GM19395 (cell line): ENCODE data around the gene ZNF644.

Source experiments
- ATAC-seq: cut with Tn5 transposase; IDR thresholded peaks from one replicate; pipeline ENCODE4 v1.9.1; 2021; ENCODE audit warnings: mild to moderate bottlenecking, moderate library complexity; ENCODE audit not compliant: unreplicated experiment

The ZNF644 gene

DNA sequence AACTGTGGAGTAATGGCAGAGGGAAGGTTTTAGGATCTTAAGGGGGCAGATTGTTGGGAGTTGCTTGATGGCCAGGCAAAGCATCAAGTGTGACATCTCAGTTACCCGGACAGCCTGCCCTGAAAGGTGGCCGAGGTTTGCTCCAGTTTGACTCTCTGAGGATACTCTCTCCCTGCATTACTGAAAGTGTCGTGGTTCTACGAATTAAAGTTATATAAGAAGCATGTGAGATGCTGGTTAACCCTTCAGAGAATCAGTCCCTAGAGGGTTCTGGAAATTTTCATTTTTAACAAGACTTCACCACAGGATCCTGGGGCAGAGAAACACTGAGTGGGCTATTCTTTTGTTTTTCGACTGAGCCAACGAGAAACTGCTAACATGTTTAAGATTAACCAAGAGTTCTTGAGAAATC lies 689 bp upstream of the ZNF644 start:
- ATAC-seq = peak; percentile 4

DNA sequence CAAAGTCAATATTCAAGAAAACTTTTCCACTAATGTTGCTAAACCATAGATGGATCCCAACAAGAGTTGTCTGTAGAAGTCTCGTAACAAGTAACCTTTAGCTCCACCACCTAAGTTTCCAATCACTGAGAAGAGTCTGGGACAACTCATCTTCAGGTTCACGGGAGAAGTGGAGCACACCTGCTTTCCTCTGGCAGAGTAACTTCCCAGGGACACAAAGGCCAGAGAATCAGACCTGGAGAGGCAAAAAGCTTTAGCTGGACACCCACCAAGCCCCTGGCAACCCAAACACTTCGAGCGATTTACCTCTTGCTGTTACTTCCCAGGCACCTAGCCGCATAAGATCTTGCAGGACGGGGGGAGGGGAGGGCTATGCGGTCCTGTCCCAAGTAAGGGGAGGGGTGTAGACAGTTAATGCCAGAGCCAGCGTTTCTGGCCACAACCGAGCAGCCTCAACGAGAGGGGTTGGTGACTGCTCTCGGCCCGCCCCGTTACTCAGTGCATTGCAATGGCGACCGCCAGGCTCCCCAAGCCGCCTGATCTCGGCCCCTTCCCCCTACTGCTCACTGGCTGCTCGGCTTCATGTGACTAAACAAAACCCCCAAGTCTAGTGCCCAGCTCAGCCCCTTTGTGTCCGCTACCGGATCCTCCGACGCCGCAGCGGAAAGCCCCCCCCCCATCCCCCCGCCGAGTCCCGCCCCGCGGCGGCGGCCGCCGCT lies 709 bp downstream of the ZNF644 start:
- peak; percentile 53 for ATAC-seq

DNA sequence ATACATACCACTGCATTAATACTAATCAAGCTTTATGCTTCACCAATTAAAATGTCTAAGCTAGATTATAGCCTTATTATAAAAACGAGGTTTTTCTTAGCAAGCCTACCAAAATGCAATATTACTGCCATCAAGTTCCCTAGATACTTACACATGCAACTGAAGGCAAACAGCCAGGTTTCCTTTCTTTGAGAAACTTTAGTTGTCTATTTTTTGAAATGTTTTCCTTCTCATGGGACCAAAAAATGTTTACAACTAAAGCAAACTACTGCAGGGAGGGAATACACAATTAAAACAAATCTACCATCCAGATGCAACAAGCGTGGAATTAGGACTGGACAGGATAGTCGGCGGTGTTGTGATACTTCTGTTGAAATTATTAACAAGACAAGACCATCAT lies 1.3 kb downstream of the ZNF644 start:
- no peak for ATAC-seq

DNA sequence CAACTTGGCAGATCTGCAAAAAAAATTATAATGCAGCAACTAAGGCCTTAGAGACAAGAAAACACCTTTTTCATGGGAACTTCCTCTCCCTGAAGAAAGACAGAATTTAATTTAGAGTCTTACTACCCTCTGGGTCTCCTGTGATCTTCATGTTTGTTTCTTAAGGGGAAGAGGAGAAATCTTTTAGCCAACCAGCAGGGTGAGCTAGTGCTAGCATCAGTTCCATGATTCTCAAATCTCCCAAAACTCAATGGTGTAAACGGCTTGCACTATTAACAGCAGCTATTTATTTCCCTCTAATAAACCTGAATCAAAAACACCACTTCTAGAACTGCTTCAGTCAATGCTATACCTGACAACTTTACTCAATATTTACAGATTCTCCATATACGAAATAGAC lies 3.8 kb downstream of the ZNF644 start:
- no peak for ATAC-seq

DNA sequence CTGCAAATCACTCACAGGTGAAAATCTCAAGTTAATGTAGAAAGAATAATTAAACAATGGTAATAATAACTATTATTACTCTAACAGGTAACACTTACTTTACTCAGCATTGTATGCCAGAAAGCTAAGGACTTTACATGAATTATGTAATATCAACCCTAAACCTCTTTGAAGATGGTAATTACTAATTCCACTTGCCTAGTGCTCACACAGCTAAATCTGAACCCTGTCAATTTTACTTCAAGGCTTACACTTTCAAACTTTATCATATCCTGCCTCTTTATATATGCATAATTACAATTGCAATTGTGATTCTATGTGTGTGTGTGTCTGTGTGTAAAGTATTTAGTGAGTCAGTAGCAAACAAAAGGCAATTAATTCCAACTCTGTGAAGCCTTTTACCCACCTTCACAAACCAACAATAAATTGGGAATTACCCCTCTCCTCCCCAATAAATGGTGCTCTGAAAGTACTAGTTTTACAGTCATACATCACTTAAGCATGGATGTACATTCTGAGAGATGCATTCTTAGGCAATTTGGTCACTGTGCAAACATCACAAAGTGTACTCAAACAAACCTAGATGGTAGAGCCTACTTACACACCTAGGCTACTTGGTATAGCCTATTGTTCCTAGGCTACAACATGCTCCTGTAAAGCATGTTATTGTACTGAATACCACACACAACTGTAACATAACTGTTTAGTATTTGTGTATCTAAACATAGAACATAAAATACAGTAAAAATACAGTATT lies 5.9 kb downstream of the ZNF644 start:
- ATAC-seq = peak; percentile 9

DNA sequence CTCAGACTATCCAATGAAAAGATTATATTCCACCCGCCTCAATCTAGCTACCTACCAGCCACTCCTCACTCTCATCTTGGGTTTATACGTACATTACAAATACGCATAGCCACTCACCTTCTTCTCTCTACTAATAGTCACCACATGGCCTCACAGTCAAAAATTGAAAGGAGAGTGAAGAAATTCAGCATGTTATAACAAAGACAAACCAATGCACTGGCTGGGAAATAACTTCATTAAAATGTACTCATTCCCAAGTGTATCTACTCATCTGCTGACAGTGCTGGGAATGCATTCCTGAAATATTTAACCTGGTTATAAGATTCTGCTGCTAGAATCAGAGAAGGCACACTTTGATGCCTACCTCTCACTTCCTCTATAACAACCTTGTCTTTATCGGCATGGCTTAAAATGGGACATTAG lies 6.5 kb downstream of the ZNF644 start:
- peak; percentile 43 for ATAC-seq

DNA sequence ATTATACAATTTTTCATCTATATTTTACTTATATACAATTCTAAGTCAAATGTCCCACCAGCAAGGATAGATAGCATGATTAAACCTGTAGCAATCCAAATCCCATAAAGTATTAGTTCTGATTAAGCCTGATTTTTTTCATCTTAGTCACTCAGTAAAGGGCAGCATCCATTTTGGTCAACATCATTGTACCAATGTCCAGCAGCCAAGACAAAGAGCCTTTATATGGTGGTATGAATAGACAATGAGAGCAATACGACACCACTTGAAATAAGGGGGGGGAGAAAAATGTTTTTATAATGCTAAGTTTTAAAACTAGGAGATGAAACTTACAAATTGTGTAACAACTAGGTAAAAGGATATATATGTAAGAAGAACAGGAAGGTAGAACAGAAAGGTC lies 7.4 kb downstream of the ZNF644 start:
- ATAC-seq = no peak

DNA sequence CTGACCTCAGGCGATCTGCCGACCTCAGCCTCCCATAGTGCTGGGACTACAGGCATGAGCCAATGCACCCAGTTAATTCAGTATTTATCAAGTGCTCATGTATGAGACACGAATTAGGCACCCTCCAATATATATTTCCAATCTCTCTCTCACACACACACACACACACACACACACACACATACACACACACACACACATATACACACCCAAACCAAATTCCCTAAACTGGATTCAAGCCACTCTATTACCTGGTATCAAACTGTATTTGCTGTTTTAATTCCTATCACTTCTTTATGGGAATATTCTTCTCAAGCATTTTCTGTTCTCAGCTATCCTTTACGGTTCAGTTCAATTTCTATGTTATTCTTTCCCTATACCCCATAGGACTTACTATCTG lies 8.5 kb downstream of the ZNF644 start:
- no peak for ATAC-seq

DNA sequence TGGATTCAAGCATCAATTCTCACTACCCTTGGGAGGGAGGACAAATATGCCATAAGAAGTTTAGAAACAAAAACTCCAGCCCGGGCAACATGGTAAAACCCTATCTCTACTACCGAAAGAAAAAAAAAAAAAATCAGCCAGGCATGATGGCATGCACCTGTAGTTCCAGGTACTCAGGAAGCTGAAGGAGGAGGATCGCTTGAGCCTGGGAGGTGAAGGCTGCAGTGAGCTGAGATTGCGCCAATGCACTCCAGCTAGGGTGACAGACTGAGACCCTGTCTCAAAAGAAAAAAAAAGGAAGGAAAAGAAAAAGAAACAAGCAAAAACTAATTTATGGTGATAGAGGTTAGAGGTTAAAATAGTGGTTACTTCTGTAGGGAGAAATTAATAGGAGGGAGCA lies 9.6 kb downstream of the ZNF644 start:
- no peak for ATAC-seq

DNA sequence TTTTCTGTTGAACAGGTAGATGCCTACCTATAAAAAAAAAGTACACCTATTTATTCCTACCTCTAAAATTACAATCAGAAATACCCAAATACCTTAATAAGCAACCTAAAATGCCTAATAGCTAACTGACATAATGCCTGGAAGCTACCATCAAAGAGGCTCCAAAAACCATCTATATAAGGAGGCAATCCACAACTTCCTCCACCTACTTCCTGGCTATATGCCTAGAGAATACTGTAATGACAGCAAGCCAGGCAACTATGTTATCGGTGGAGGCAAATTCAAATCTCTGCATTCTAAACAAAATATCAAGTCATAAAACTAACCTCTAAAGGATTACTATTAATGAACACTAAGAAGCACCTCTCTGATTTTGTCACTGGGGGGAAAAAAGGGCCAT lies 10.1 kb downstream of the ZNF644 start:
- ATAC-seq = no peak

DNA sequence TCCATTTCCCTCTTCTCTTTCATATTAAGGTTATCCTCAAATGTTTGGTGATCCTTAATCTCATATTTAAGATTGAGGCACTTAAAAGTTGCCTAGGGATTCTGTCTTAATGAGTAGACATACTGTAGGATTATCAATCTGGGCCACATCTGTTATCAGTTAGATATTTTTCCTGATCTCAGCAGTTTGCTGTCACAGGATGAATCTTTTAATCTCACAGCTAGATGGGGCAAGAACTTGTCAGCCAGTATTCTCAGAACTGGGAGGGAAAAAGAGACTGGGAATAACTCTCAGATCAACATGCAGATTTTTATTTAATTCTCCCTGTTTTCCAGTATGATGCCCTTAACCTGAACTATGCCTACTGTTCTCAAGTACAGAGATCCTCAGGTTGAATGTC lies 14.0 kb downstream of the ZNF644 start:
- ATAC-seq = no peak

DNA sequence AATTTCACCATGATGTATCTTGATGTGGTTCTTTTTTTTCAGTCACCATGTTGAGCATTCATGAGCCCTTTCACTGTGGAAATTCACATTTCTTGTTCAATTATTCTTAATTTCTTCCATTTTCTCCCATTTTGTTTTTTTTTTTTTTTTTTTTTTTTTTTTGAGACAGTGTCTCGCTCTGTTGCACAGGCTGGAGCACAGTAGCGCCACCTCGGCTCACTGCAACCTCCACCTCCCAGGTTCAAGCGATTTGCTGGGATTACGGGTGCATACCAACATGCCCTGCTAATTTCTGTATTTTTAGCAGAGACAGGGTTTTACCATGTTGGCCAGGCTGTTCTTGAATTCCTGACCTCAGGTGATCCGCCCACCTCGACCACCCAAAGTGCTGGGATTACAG lies 14.7 kb downstream of the ZNF644 start:
- no peak for ATAC-seq

DNA sequence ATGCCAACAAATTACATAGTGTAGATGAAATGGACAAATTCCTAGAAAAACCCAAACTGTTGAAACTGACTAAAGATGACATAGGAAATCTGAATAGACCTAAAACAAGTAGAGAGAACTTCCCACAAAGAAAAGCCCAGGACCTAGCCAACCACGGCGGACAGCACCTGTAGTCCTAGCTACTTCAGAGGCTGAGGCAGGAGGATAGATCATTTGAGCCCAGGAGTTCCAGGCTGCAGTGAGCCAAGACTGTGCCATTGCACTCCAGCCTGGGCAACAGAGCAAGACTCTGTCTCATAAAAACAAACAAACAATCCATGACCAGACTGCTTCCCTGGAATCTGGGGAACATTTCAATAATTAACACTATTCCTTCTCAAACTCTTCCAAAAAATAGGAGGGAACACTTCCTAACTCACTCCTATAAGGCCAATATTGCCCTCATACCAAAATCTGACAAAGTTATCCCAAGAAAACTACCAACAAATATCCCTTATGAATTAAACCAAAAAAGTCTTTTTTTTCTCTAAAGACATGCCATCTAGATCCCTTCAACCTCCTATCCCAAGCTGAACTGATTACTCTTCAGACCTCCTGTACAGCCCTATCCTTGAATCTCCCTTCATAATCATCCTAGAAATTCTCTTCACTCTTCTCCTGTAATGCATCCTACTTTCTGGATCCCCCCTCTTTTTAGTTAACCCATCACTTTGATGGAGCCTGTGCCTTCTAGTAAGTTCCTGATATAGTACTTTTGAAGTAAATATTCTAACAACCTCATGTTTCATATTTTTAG lies 15.5 kb downstream of the ZNF644 start:
- no peak for ATAC-seq

DNA sequence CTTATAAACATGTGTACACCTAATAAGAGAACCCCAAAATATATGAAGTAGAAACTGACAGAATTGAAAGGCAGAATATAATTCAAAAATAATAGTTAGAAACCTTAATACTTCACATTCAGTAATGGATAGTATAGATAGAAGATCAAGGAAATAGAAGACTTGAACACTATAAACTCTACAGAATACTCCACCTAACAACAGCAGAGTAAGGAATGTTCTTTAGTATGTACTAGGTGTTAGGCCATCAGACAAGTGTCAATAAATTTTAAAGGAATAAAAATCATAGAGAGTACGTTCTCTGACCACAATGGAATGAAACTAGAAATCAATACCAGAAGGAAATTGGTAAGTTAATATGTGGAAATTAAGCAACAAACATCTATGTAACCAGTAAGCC lies 16.6 kb downstream of the ZNF644 start:
- ATAC-seq = no peak

DNA sequence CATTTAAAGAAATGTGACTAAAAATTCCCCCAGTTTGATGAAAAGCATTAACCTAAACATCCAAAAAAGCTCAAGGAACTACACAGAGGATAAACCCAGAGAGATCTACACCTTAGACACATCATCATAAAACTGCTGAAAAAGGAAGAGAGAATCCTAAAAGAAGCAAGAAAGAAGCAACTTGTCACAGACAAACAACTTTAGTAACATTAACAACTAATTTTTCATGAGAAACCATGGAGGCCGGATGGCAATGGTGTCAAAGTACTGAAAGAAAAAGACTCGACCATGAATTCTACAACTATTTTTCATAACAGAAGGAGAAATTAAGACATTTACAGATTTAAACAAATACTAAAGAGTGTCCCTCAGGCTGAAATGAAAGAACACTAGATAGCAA lies 17.7 kb downstream of the ZNF644 start:
- ATAC-seq = no peak

DNA sequence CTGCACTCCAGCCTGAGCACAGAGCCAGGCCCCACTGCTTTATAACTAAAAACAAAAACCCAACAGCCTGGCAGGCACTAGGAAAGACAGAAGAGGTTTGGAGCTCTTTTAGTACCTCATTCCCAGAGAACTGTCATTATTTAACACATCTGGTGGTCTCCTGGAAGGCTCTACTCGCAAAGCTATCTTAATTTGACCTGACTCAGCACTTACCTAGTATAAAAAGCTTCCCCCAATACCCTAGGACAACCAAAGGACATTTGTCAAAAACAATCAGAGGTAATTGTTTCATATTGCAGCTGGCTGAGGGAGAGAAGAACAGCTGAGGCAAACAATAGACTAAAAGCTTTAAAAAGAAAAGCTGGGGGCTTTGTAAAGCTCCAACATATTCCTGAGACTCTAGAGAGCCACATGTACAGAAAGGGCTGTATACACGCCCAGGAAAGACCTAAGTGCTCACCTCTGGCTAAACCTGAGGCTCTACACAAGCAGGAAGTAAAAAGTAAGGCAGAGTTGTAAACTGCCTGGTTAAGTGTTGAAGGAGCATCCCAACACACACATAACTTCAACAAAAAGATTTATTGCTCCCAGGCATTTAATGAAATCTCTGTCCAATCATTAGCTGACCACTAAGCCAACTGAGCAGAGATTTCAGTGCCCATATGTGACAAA lies 25.0 kb downstream of the ZNF644 start:
- ATAC-seq = no peak

DNA sequence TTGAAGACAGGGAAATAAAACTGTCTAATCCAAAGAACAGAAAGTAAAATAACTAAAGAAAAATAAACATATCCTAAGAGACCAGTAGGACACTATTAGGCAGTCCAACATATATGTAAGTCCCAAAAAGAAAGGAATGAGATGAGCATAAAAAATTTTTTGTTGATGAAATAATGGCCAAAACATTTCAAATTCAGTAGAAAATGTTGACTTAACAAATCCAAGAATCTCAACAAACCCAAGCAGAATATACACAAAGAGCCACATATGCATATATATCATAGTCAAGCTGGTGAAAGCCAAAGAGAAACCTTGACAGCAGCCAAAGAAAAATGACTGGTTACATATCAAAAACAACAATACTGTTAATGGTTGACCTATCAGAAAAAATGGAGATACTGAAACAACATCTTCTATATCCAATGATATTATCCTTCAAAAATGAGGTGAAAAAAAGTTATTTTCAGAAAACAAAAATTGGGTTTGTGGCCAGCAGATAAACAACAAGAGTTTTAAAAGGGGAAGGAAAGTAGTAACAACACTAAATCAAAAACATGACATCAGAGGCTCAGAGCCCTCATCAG lies 26.4 kb downstream of the ZNF644 start:
- no peak for ATAC-seq

DNA sequence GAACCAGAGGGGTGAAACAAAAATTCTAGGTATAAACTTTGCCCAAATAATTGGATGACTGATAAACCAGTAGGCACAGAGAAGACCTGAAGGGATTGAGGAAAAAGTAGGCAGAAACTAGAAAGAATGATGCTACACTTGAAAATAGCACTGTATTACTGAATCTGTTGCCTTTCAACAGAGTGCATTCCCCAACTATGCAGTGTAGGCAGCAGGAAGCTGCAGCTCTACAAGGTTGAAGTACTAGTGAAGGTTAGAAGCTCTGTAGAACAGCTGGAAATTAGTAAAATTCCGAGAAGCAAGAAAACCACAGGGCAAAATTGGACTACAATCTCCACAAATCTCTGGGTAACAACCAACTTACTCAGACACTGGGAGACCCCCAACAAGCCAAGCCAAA lies 27.4 kb downstream of the ZNF644 start:
- ATAC-seq = no peak

DNA sequence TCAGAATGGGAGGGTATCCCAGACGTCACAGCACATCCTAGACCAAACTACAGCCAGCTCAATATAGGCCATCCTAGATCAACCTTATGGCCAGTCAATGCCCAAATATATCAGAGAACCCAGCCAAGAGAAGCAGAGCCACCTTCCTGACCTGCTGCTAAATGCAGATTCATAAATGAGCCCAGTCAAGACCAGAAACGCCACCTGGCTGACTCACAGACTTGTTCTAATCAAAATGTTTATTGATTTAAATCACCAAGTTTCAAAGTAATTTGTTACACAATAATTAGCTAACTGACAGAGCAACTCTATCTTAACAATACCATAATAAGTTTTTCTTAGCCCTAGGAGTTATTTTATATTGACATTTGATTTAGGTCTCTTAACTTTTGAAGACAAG lies 28.6 kb downstream of the ZNF644 start:
- no peak for ATAC-seq

DNA sequence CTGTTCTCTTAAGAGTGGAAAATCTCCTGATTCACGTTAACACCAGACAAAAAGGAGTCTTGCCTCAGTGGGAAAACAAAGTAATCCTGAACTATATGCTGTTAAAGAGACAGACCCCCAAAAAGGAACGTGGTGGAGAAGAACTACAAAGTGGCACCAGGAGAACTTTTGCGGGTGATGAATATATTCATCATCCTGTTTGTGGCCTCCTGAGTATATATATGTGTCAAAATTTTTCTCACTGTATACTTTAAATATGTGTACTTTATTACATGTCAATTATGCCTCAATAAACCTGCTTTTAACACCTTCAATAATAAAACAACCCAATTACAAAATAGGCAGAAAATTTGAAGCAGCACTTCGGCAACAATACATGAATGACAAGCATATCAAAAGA lies 31.1 kb downstream of the ZNF644 start:
- ATAC-seq = no peak

DNA sequence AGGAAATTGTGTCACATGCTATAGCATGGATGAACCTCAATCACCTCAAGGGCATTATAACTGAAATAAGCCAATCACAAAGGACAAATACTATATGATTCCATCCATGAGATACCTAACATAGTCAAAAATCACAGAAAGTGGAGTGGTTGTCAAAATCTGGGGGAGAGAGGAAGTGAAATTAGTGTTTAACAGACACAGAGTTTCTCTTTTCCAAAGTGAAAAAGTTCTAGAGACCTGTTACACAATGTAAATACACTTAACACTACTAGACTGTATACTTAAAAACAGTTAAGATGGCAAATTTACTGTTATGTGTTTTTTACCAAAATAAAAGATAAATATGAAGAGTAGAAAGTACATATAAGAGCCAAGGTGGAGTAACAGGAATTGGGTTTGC lies 31.8 kb downstream of the ZNF644 start:
- ATAC-seq = peak; percentile 78
